ENCODE measurements around the gene CCNK. TPM values are rescaled to one million over a fixed set of nuclear protein-coding genes. Genes with fewer than 3 reads are reported as not detected.

CCNK gene
- total and polyA plus RNA-seq, 10 of the 15 experiments (the other 5 are each of a cell fraction or from before 2014, with no cell fraction given) = 10.8 to 88.0 (median 22.5) TPM

GRCh38 chr14:99556134-99556791, 75.1 kb downstream of the CCNK start:
- 37% methylated on average over 10 of the region's 10 CpGs for WGBS (ENCODE audit: insufficient coverage, insufficient replicate concordance, low lambda C conversion rate, missing lambda C conversion rate)
- no peak for DNase-seq (ENCODE audit: low read depth, low spot score)
- RAD21 ChIA-PET (ENCODE audit: unreplicated experiment) = no interaction called here

GRCh38 chr14:99559286-99559990, 78.2 kb downstream of the CCNK start:
- in situ Hi-C loops (cut with MboI) = no loop called here
- H2AFZ ChIP-seq (ENCODE audit: control insufficient read depth, low read depth, low read length) = no peak overlapping the region
- H3K4me3 ChIP-seq = no peak overlapping the region
- no peaks in the 10 kb centered on the region for H3K9me3 ChIP-seq (replicated peaks; ENCODE audit: control insufficient read depth, insufficient read depth, low read length)
- no peaks in the 10 kb centered on the region for H3K36me3 ChIP-seq (ENCODE audit: control insufficient read depth in 2 of 2, insufficient read depth in 2 of 2, low read length in 1 of 2)
- ChIA-PET POLR2A (no interaction called here), CTCF (no interaction called here), RAD21 (ENCODE audit: unreplicated experiment) (no interaction called here), SMC1A (ENCODE audit: uncharacterized antibody, unreplicated experiment) (no interaction called here)
- H3K4me2 ChIP-seq (ENCODE audit: control insufficient read depth, insufficient read depth) = no peak overlapping the region
- intact Hi-C loops (cut with micrococcal nuclease; ENCODE audit: unreplicated experiment) = no loop called here
- H3K9ac ChIP-seq (ENCODE audit: control insufficient read depth, insufficient read depth, low read length) = no peak overlapping the region
- no peak for FAIRE-seq
- no TSS peak for BruUV-seq (replicated peaks)
- no peaks in the 10 kb centered on the region for H3K4me1 ChIP-seq (ENCODE audit: control insufficient read depth, insufficient read depth, low read length)
- no peak overlapping the region for H3K27ac ChIP-seq (ENCODE audit: control insufficient read depth, insufficient read depth)
- no peak for ATAC-seq
- no peaks in the 10 kb centered on the region for H3K79me2 ChIP-seq (ENCODE audit: control insufficient read depth, insufficient read depth, low read length)
- no peak for DNase-seq (ENCODE audit: low read depth, low spot score)
- no peaks in the 10 kb centered on the region for H3K27me3 ChIP-seq (replicated peaks in 1 of 2; ENCODE audit: control insufficient read depth in 2 of 2, insufficient read depth in 2 of 2, low read length in 1 of 2)
- WGBS (ENCODE audit: insufficient coverage, insufficient replicate concordance, low lambda C conversion rate, missing lambda C conversion rate) = 24% methylated on average over 16 of the region's 16 CpGs
- H4K20me1 ChIP-seq (ENCODE audit: control insufficient read depth, insufficient read depth) = no peaks in the 10 kb centered on the region
- TF ChIP-seq SUZ12 (IDR thresholded peaks at IDR 0.05; ENCODE audit: unreplicated experiment) = no peak
- TF ChIP-seq REST (IDR thresholded peaks at IDR 0.05; ENCODE audit: low read depth, low read length) = no peak
- no peak for TF ChIP-seq STAT1 (conservative IDR thresholded peaks at IDR 0.05)
- TF ChIP-seq MLLT1 (IDR thresholded peaks at IDR 0.05) = no peak
- no peak for TF ChIP-seq SP1 (IDR thresholded peaks at IDR 0.05; ENCODE audit: low read depth, low read length)
- TF ChIP-seq NBN (IDR thresholded peaks at IDR 0.05) = no peak
- TF ChIP-seq IRF3 (IDR thresholded peaks at IDR 0.05) = no peak
- no peak for TF ChIP-seq POLR2AphosphoS2 (IDR thresholded peaks at IDR 0.05; ENCODE audit: low read depth, low read length)

More at GRCh38 chr14:99556134-99556791, 75.1 kb downstream of the CCNK start:
- H3K36me3 ChIP-seq (ENCODE audit: control insufficient read depth in 2 of 2, insufficient read depth in 2 of 2, low read length in 1 of 2) = no peaks in the 10 kb centered on the region
- no peak for TF ChIP-seq ZNF207 (IDR thresholded peaks at IDR 0.05; ENCODE audit: borderline replicate concordance)
- TF ChIP-seq HCFC1 (IDR thresholded peaks at IDR 0.05; ENCODE audit: low read length) = no peak
- no peak for TF ChIP-seq RAD51 (IDR thresholded peaks at IDR 0.05)
- TF ChIP-seq NR2C1 (IDR thresholded peaks at IDR 0.05) = 0 out of 2 replicates have a peak, but pooled peaks have one; percentile 7
- no peak for TF ChIP-seq MYC (IDR thresholded peaks at IDR 0.05; ENCODE audit: insufficient read depth, insufficient read length, insufficient replicate concordance, low read length, severe bottlenecking)
- ATAC-seq (no peak), FAIRE-seq (no peak)
- H3K4me2 ChIP-seq (ENCODE audit: control insufficient read depth, insufficient read depth) = no peak overlapping the region
- BruUV-seq (replicated peaks) = no TSS peak
- intact Hi-C loops (cut with micrococcal nuclease; ENCODE audit: unreplicated experiment) (no loop called here), in situ Hi-C loops (cut with MboI) (no loop called here)
- H3K9ac ChIP-seq (ENCODE audit: control insufficient read depth, insufficient read depth, low read length) = no peak overlapping the region
- no peaks in the 10 kb centered on the region for H3K79me2 ChIP-seq (ENCODE audit: control insufficient read depth, insufficient read depth, low read length)
- H3K27ac ChIP-seq (ENCODE audit: control insufficient read depth, insufficient read depth) = no peak overlapping the region
- no peaks in the 10 kb centered on the region for H3K4me1 ChIP-seq (ENCODE audit: control insufficient read depth, insufficient read depth, low read length)
- CTCF ChIA-PET = interaction anchor here (1.2 kb wide), 1 partner anchor 72 kb away, joined by 4 read pairs; no protein-coding TSS in a partner anchor
- no peak overlapping the region for H3K4me3 ChIP-seq
- no peaks in the 10 kb centered on the region for H3K27me3 ChIP-seq (replicated peaks in 1 of 2; ENCODE audit: control insufficient read depth in 2 of 2, insufficient read depth in 2 of 2, low read length in 1 of 2)
- no peak overlapping the region for H2AFZ ChIP-seq (ENCODE audit: control insufficient read depth, low read depth, low read length)
- no peaks in the 10 kb centered on the region for H4K20me1 ChIP-seq (ENCODE audit: control insufficient read depth, insufficient read depth)
- SMC1A ChIA-PET (ENCODE audit: uncharacterized antibody, unreplicated experiment) = interaction anchor here (0.7 to 0.9 kb wide), 3 partner anchors 34 to 914 kb away, joined by 3 read pairs; no protein-coding TSS in a partner anchor
- no peaks in the 10 kb centered on the region for H3K9me3 ChIP-seq (replicated peaks; ENCODE audit: control insufficient read depth, insufficient read depth, low read length)
- POLR2A ChIA-PET = no interaction called here

Measured in GM12878 (cell line).